K562 (cell line): ENCODE data around the gene CADPS2. TPM values are rescaled to one million over a fixed set of nuclear protein-coding genes. Genes with fewer than 3 reads are reported as not detected.

Source experiments
- ATAC-seq: fragments of 200-7000 bp; cut with Tn5 transposase; 3 replicates; pipeline ENCODE4 v1.9.1; 2020; ENCODE audit warnings: moderate library complexity
- BruUV-seq: library from RNA; stranded (reverse); fragments of 400-500 nt; replicated peaks from 2 replicates; lab custom pipeline; 2021; lab: Mats Ljungman, UMichigan
- CTCF ChIA-PET: fragments of 300-600 bp; formaldehyde crosslinking; extraction: SDS; loops from one replicate; lab custom pipeline; 2021; ENCODE audit warnings: low intra/inter-chr PET ratio; lab: Yijun Ruan, JAX
- POLR2A ChIA-PET: fragments of 300-600, 350-650 bp; sonication (Branson Sonifier 250); formaldehyde crosslinking; extraction: SDS; loops from one replicate; lab custom pipeline; 2021; ENCODE audit warnings: antibody characterized with exemption, inconsistent platforms; lab: Yijun Ruan, JAX
- DNase-seq, 4 experiments: peaks; one replicate each; pipeline versions ENCODE4 v3.0.0 to v3.0.0-alpha.2; 2011 to 2018; ENCODE audit warnings: low spot score in 3 of 4, mixed read lengths in 3 of 4; ENCODE audit errors: extremely low read depth in 1 of 4
- FAIRE-seq: peaks from 2 replicates; lab custom pipeline; 2011; peaks lifted over from hg19 to GRCh38; lab: Jason Lieb, UNC
- H2AFZ ChIP-seq: 2 replicates; pipeline ENCODE4 v1.6.0; 2011; ENCODE audit warnings: low read depth, low read length, control low read depth, inconsistent platforms
- H3K27ac ChIP-seq: fragments of 200-600 bp; 3 replicates; pipeline ENCODE4 v1.8.0; 2011; ENCODE audit warnings: low read depth, mild to moderate bottlenecking, control low read depth, inconsistent platforms, low read length, moderate library complexity, mixed read lengths; ENCODE audit errors: extremely low read depth
- H3K27me3 ChIP-seq, 2 experiments: fragments of 300-600 bp in 1 of 2; 2 replicates in 1 of 2; 3 replicates in 1 of 2; pipeline versions ENCODE4 v1.6.0 to v1.8.0; 2011; ENCODE audit warnings: inconsistent platforms in 2 of 2, low read length in 2 of 2, mild to moderate bottlenecking in 1 of 2, mixed read lengths in 1 of 2, moderate library complexity in 1 of 2; ENCODE audit not compliant: control insufficient read depth in 2 of 2, insufficient read depth in 2 of 2
- H3K36me3 ChIP-seq: fragments of 300-600 bp; 3 replicates; pipeline ENCODE4 v1.8.0; 2011; ENCODE audit warnings: mild to moderate bottlenecking, low read length, inconsistent platforms; ENCODE audit not compliant: control insufficient read depth, insufficient read depth
- H3K4me1 ChIP-seq, 2 experiments: fragments of 200-600 bp in 1 of 2; replicated peaks in 1 of 2; 2 replicates in 1 of 2; 3 replicates in 1 of 2; pipeline versions ENCODE4 v1.5.1 to v1.8.0; 2011; ENCODE audit warnings: inconsistent platforms in 2 of 2, low read length in 2 of 2, mild to moderate bottlenecking in 1 of 2, mixed read lengths in 1 of 2, moderate library complexity in 1 of 2; ENCODE audit not compliant: control insufficient read depth in 2 of 2, insufficient read depth in 2 of 2
- H3K4me2 ChIP-seq: 2 replicates; pipeline ENCODE4 v1.6.1; 2011; ENCODE audit warnings: low read length, control low read depth, inconsistent platforms, mixed read lengths; ENCODE audit not compliant: insufficient read depth
- H3K4me3 ChIP-seq: fragments of 200-600 bp; sonication (generic), shearing (Covaris generic); 2 replicates; pipeline ENCODE4 v1.5.1; 2016; ENCODE audit warnings: control low read depth, inconsistent platforms
- H3K79me2 ChIP-seq: fragments of 200-600 bp; 3 replicates; pipeline ENCODE4 v1.8.0; 2011; ENCODE audit warnings: low read length, inconsistent platforms; ENCODE audit not compliant: control insufficient read depth, insufficient read depth
- H3K9ac ChIP-seq, 2 experiments: 2 replicates each; pipeline versions ENCODE4 v1.6.0 to v1.6.1; 2011; ENCODE audit warnings: low read depth in 2 of 2, low read length in 2 of 2, control low read depth in 1 of 2, inconsistent platforms in 1 of 2, mild to moderate bottlenecking in 1 of 2, mixed read lengths in 1 of 2; ENCODE audit not compliant: insufficient read depth in 1 of 2
- H3K9me1 ChIP-seq: one replicate; pipeline ENCODE4 v1.6.0; 2011; ENCODE audit warnings: inconsistent platforms, mild to moderate bottlenecking, low read length, moderate library complexity; ENCODE audit not compliant: control insufficient read depth, insufficient read depth
- H3K9me3 ChIP-seq: replicated peaks from 2 replicates; pipeline ENCODE4 v1.5.1; 2011; ENCODE audit warnings: low read depth, low read length, inconsistent platforms; ENCODE audit not compliant: control insufficient read depth, insufficient read depth
- H4K20me1 ChIP-seq: replicated peaks from 2 replicates; pipeline ENCODE4 v1.6.1; 2011; ENCODE audit warnings: low read length, inconsistent platforms, mixed read lengths; ENCODE audit not compliant: control insufficient read depth, insufficient read depth
- HNRNPK ChIP-seq: fragments of 200-400 bp; formaldehyde crosslinking; IDR thresholded peaks from one replicate; pipeline ENCODE4 v1.6.1; 2018; ENCODE audit warnings: mild to moderate bottlenecking, low read depth, low read length; ENCODE audit not compliant: poor library complexity, severe bottlenecking
- HNRNPLL ChIP-seq: fragments of 200-400 bp; formaldehyde crosslinking; IDR thresholded peaks from 2 replicates; pipeline ENCODE4 v1.6.1; 2017; ENCODE audit warnings: low read length, low read depth, mild to moderate bottlenecking; ENCODE audit not compliant: poor library complexity, severe bottlenecking
- PCBP2 ChIP-seq: fragments of 200-400 bp; formaldehyde crosslinking; IDR thresholded peaks from 2 replicates; pipeline ENCODE4 v1.6.1; 2018; ENCODE audit warnings: low read length, low read depth, mild to moderate bottlenecking, moderate library complexity; ENCODE audit not compliant: poor library complexity, severe bottlenecking
- PML ChIP-seq: IDR thresholded peaks from 2 replicates; pipeline ENCODE4 v1.6.1; 2012; ENCODE audit warnings: low read length, inconsistent platforms
- POLR2B ChIP-seq: fragments of 450-650 bp; IDR thresholded peaks from 2 replicates; pipeline ENCODE4 v1.6.1; 2018; ENCODE audit warnings: low read depth; ENCODE audit not compliant: partially characterized antibody
- ZNF282 ChIP-seq: sonication (generic); formaldehyde crosslinking; IDR thresholded peaks from 2 replicates; pipeline ENCODE4 v1.8.1; 2023; ENCODE audit warnings: missing genetic modification reagents
- WGBS: fragments of 100-300 bp; shearing (Covaris generic); methylation state at CpG from one replicate; pipeline ENCODE4 v1.1.6; 2016; ENCODE audit warnings: low coverage, mixed read lengths; ENCODE audit not compliant: insufficient coverage; ENCODE audit errors: missing lambda C conversion rate; 5-methylcytosine and 5-hydroxymethylcytosine counted together
- in situ Hi-C: fragments of 300-500 bp; cut with MboI; formaldehyde crosslinking; loops from 4 replicates; pipeline ENCODE4 v1.15.0; 2018; ENCODE audit warnings: inconsistent platforms, mixed read lengths
- intact Hi-C: fragments of 100-400 bp; cut with micrococcal nuclease; formaldehyde crosslinking; loops from 2 replicates; pipeline ENCODE4 v1.14.2; 2022
- polyA plus RNA-seq, 8 experiments: library from polyadenylated mRNA; depleted of rRNA in 4 of 8; stranded (reverse) in 5 of 8; unstranded in 3 of 8; fragments of >200 nt; fragmentation: Nextera tagmentation in 2 of 8; fragmentation: Illumina TruSeq in 1 of 8; extraction: Ambion mirVana in 2 of 8; extraction: Trizol in 1 of 8; gene quantifications; 2 replicates each; pipeline versions ENCODE4 v1.2.1 to v1.2.3, GENCODE V29; 2011 to 2014; ENCODE audit warnings: inconsistent platforms in 1 of 8, missing spikeins in 1 of 8
- total RNA-seq, 7 experiments: library from RNA; depleted of rRNA in 6 of 7; stranded (reverse); fragments of >200 nt in 6 of 7; fragmentation: Illumina TruSeq in 2 of 7; extraction: Trizol in 2 of 7; gene quantifications; 2 replicates each; pipeline versions ENCODE4 v1.2.1 to v1.2.3, GENCODE V29; 2011 to 2021; ENCODE audit warnings: low replicate concordance in 1 of 7
- TF ChIP-seq, protein P1 (sequence below): sonication (generic); formaldehyde crosslinking; IDR thresholded peaks from 2 replicates; pipeline ENCODE4 v1.8.0; 2022; ENCODE audit warnings: mild to moderate bottlenecking, missing genetic modification reagents

Gene CADPS2
- total and polyA plus RNA-seq, 9 of the 15 experiments (the other 6 are each of a cell fraction or from before 2014, with no cell fraction given) = 0.03 to 0.14 (median 0.04) TPM; not detected in 1

DNA sequence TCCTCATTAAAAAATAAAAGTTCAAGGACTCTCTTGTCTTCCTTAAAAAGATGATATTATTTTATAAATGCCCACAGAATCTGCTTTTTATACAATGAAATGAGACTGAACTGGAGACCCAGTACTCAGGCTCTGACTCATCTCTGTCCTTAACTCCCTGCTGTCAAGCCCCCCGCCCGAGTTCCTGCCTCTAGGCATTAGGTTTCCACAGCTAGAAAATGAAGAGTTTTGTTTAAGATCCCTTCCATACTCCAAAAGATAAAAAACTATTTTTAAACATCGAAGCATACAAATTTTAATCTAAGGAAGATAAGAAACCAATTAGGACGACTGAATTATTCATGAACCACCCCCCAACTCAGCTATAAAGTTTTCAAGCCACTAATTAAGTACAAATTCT is 484.0 kb downstream of the CADPS2 start (continued):
- TF ChIP-seq ZNF282 (CRISPR knock-in tag) = no peak
- no peak for TF ChIP-seq POLR2B
- TF ChIP-seq HNRNPLL = no peak
- TF ChIP-seq, protein P1, sequence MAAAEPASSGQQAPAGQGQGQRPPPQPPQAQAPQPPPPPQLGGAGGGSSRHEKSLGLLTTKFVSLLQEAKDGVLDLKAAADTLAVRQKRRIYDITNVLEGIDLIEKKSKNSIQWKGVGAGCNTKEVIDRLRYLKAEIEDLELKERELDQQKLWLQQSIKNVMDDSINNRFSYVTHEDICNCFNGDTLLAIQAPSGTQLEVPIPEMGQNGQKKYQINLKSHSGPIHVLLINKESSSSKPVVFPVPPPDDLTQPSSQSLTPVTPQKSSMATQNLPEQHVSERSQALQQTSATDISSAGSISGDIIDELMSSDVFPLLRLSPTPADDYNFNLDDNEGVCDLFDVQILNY = no peak

DNA sequence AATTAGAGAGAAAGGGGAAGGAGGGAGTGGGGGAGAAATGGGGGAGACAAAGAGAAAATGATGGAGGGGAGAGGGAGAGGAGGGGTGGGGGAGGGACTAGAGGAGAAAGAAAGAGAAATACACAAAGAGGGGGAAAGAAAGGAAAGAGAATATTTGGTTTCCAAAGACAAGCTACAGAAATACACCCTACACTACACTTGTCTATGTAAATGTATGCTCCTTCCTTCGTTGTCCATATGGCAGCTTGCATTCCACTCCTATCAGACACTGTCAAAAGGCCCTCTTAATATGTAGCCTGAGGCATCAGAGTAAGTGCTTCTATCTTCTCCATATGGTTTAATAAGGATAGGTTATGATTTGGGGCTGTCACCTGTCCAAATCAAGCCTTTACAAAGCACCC is 488.9 kb downstream of the CADPS2 start:
- Histone ChIP-seq H2AFZ (no peak overlapping the region), H4K20me1 (no peaks in the 10 kb centered on the region)
- ATAC-seq = no peak
- peak; percentile 91 for TF ChIP-seq PCBP2
- TF ChIP-seq PML = no peak
- TF ChIP-seq HNRNPK = peak; percentile 74
- TF ChIP-seq, all 486 proteins: peak for 2
- WGBS = 0% methylated on average over 1 of the region's 1 CpG
- CTCF ChIA-PET = no interaction called here
- no peak overlapping the region for H3K27ac ChIP-seq
- H3K27me3 ChIP-seq = no peaks in the 10 kb centered on the region
- no peaks in the 10 kb centered on the region for H3K79me2 ChIP-seq
- intact Hi-C loops = no loop called here
- POLR2A ChIA-PET = no interaction called here
- H3K4me2 ChIP-seq = no peak overlapping the region
- H3K36me3 ChIP-seq = no peaks in the 10 kb centered on the region
- H3K9ac ChIP-seq = no peak overlapping the region
- DNase-seq = no peak
- H3K4me3 ChIP-seq = no peak overlapping the region
- no peak for FAIRE-seq
- no peaks in the 10 kb centered on the region for H3K4me1 ChIP-seq
- BruUV-seq = no TSS peak
- no peaks in the 10 kb centered on the region for H3K9me1 ChIP-seq
- in situ Hi-C loops = no loop called here
- H3K9me3 ChIP-seq = no peaks in the 10 kb centered on the region
